CD4-positive, CD25-positive, alpha-beta regulatory T cell (primary cell): ENCODE data around the gene MAD2L1BP. TPM values are rescaled to one million over a fixed set of nuclear protein-coding genes. Genes with fewer than 3 reads are reported as not detected.
"Not testable (repeated sequence)": the region's sequence is repeated elsewhere in the genome, so short reads cannot be mapped to it uniquely, and the experiment has no call there.

Experiments
- ATAC-seq, 2 donors: fragments of 150-1000 bp; cut with Tn5 transposase; one replicate each; pipeline ENCODE4 v1.10.0; 2021; ENCODE audit warnings: low read depth in 2 of 2, moderate number of reproducible peaks in 2 of 2, moderate library complexity in 1 of 2
- DNase-seq, 3 donors: peaks; one replicate each; pipeline versions ENCODE4 v3.0.0 to v3.0.0-alpha.2; 2012 to 2022; ENCODE audit warnings: mixed read lengths in 1 of 3
- H3K27ac ChIP-seq: one replicate; pipeline ENCODE4 v1.7.0; 2013; ENCODE audit warnings: mild to moderate bottlenecking, low read length; ENCODE audit not compliant: insufficient read depth, poor library complexity, severe bottlenecking
- H3K27me3 ChIP-seq: one replicate; pipeline ENCODE4 v1.7.0; 2013; ENCODE audit warnings: low read length; ENCODE audit not compliant: control insufficient read depth, insufficient read depth
- H3K36me3 ChIP-seq: one replicate; pipeline ENCODE4 v1.7.0; 2013; ENCODE audit warnings: mild to moderate bottlenecking, low read length, moderate library complexity; ENCODE audit not compliant: control insufficient read depth, insufficient read depth
- H3K4me1 ChIP-seq: 2 replicates; pipeline ENCODE4 v1.7.0; 2013; ENCODE audit warnings: mild to moderate bottlenecking, low read length; ENCODE audit not compliant: insufficient read depth, control insufficient read depth, poor library complexity, severe bottlenecking
- H3K4me3 ChIP-seq: one replicate; pipeline ENCODE4 v1.7.0; 2013; ENCODE audit warnings: low read depth, mild to moderate bottlenecking, low read length, moderate library complexity
- H3K9me3 ChIP-seq, 2 experiments: 1 replicate in 1 of 2; 2 replicates in 1 of 2; pipeline ENCODE4 v1.7.0; 2013; ENCODE audit warnings: low read length in 2 of 2, mild to moderate bottlenecking in 1 of 2, moderate library complexity in 1 of 2; ENCODE audit not compliant: control insufficient read depth in 2 of 2
- H3K27ac Mint-ChIP-seq, 3 donors: one replicate each; pipeline ENCODE4 v1.8.0; 2020 to 2022; ENCODE audit warnings: mild to moderate bottlenecking in 3 of 3, mixed read lengths in 3 of 3, moderate library complexity in 2 of 3
- H3K27me3 Mint-ChIP-seq: one replicate; pipeline ENCODE4 v1.8.0; 2022; ENCODE audit warnings: mild to moderate bottlenecking, mixed read lengths
- H3K36me3 Mint-ChIP-seq: one replicate; pipeline ENCODE4 v1.8.0; 2020; ENCODE audit warnings: mixed read lengths
- H3K4me1 Mint-ChIP-seq, 4 donors: one replicate each; pipeline ENCODE4 v1.8.0; 2020 to 2022; ENCODE audit warnings: mixed read lengths in 4 of 4, mild to moderate bottlenecking in 1 of 4
- H3K4me3 Mint-ChIP-seq, 4 donors: one replicate each; pipeline ENCODE4 v1.8.0; 2020 to 2022; ENCODE audit warnings: mild to moderate bottlenecking in 4 of 4, mixed read lengths in 4 of 4, moderate library complexity in 3 of 4
- H3K9me3 Mint-ChIP-seq, 7 donors: one replicate each; pipeline ENCODE4 v1.8.0; 2020 to 2022; ENCODE audit warnings: mixed read lengths in 7 of 7, mild to moderate bottlenecking in 3 of 7, moderate library complexity in 2 of 7
- polyA plus RNA-seq, 4 donors: library from polyadenylated mRNA; unstranded; fragments of 300-500 nt; fragmentation: Illumina TruSeq; gene quantifications; one replicate each; pipeline ENCODE4 v1.2.3, GENCODE V29; 2021
- total RNA-seq: library from RNA; stranded (reverse); gene quantifications from one replicate; pipeline ENCODE4 v1.2.3, GENCODE V29; 2022

Gene MAD2L1BP
- 24.8 TPM for total RNA-seq
- polyA plus RNA-seq: 10 to 100 TPM; 28.9 to 38.6 (median 32.1) TPM

DNA sequence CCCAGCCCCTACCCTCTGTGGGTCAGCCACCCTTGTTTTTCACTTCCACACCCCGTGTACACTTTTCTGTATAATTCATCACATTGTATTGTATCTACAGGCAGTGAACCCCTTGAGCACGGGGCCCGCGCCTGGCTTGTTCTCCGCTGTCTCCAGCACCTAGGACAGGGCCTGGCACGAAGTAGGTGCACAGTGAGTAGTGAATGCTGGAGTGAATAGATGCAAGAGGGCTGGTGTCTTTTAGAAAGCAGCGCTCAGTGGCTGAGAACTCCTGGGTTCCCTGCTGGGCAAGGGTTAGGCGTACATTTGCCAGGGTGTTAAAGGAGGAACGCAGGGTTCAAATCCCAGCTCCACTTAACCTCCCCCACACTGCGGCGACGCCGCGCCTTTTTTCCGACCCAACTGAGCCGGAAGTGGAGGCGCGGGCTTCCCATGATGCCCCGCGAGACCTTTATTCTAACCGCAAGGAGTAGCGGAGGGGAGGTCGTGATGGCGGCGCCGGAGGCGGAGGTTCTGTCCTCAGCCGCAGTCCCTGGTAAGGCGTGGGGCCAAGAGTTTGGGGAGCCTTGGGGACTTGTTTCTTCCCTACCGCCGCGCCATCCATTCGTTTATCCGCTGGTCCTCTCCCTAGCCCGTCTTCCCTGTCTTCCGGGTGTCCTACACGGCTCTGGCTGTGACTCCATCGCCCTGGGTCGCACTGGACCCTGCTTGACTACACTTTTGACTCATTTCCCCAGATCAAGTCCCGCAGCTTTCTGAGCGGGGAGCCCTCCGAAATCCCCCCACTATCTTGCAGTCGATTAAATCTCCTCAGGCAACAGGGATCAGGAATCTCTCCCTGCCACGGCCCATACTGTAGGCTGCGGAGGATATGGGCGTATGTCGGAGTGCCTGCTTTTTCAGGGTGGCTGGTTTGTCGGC lies at the start of gene MAD2L1BP:
MAD2L1BP (plus strand) TSS at position 454 of the 921 bp plus-strand sequence; CDS start at position 490, 36 bp downstream.
- Mint-ChIP-seq H3K4me1 (peaks cover 18 to 66% (median 36%) of the 10 kb centered on the region in 4 donors), H3K27me3 (no peaks in the 10 kb centered on the region), H3K36me3 (peaks cover 14% of the 10 kb centered on the region), H3K27ac (peak within 1 kb of the TSS; percentile 93 to 98 (median 97)), H3K9me3 (no peaks in the 10 kb centered on the region), H3K4me3 (peak within 1 kb of the TSS; percentile 98 to 100 (median 98))
- Histone ChIP-seq H3K27me3 (no peaks in the 10 kb centered on the region), H3K4me3 (peak within 1 kb of the TSS; percentile 92), H3K36me3 (peaks cover 18% of the 10 kb centered on the region), H3K4me1 (peaks cover 47% of the 10 kb centered on the region), H3K27ac (peak within 1 kb of the TSS; percentile 78), H3K9me3 (no peaks in the 10 kb centered on the region)
- ATAC-seq: peak; percentile 87 to 88
- DNase-seq: peak; percentile 78 to 91 (median 89)

DNA sequence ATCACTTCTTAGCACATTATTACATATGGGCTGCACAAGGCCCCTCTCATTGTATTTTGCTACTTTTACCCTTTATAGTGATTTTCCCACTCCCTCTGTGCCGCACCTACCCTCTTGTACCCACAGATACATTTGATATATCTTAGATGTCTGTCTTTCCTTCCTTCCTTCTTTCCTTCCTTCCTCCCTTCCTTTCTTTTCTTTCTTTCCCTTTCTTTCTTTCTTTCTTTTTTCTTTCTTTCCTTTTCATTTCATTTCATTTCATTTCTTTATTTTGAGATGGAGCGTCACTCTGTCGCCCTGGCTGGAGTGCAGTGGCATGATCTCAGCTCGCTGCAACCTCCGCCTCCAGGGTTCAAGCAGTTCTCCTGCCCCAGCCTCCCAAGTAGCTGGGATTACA lies 47.4 kb upstream of the MAD2L1BP start:
- Mint-ChIP-seq H3K4me1 (peaks cover 19 to 43% (median 22%) of the 10 kb centered on the region in 4 donors), H3K4me3 (no peak overlapping the region), H3K36me3 (peaks cover 57% of the 10 kb centered on the region)

GRCh38 chr6:43589564-43589963 lies 46.1 kb upstream of the MAD2L1BP start:
- peaks cover 12% of the 10 kb centered on the region for H3K4me1 ChIP-seq
- not testable (repeated sequence) for H3K9me3 Mint-ChIP-seq, H3K4me3 Mint-ChIP-seq, H3K27me3 Mint-ChIP-seq, H3K27ac ChIP-seq, ATAC-seq, H3K4me3 ChIP-seq, H3K9me3 ChIP-seq, H3K27me3 ChIP-seq, DNase-seq, H3K27ac Mint-ChIP-seq
- Mint-ChIP-seq H3K4me1 (peaks cover 12 to 30% (median 14%) of the 10 kb centered on the region in 4 donors), H3K36me3 (peaks cover 43% of the 10 kb centered on the region)
- peaks cover 40% of the 10 kb centered on the region for H3K36me3 ChIP-seq

More for the DNA sequence above, 47.4 kb upstream of the MAD2L1BP start:
- H3K27me3 ChIP-seq: no peaks in the 10 kb centered on the region
- H3K27ac Mint-ChIP-seq: peak overlapping the region in 1 of 3 donors; percentile 95
- H3K4me3 ChIP-seq: no peak overlapping the region
- no peaks in the 10 kb centered on the region for H3K27me3 Mint-ChIP-seq
- ATAC-seq: no peak
- H3K4me1 ChIP-seq: peaks cover 24% of the 10 kb centered on the region
- no peaks in the 10 kb centered on the region for H3K9me3 ChIP-seq
- peaks cover 44% of the 10 kb centered on the region for H3K36me3 ChIP-seq
- H3K9me3 Mint-ChIP-seq: no peaks in the 10 kb centered on the region
- no peak for DNase-seq
- no peak overlapping the region for H3K27ac ChIP-seq

- H3K27ac Mint-ChIP-seq: no peak overlapping the region
- no peak for DNase-seq
- Histone ChIP-seq H3K36me3 (peaks cover 30% of the 10 kb centered on the region), H3K27me3 (no peaks in the 10 kb centered on the region), H3K4me1 (no peaks in the 10 kb centered on the region), H3K27ac (no peak overlapping the region), H3K4me3 (no peak overlapping the region), H3K9me3 (no peaks in the 10 kb centered on the region)
- H3K4me1 Mint-ChIP-seq: peaks cover 0 to 15% (median 7%) of the 10 kb centered on the region in 4 donors
- H3K4me3 Mint-ChIP-seq: no peak overlapping the region
- H3K36me3 Mint-ChIP-seq: peaks cover 25% of the 10 kb centered on the region
- no peaks in the 10 kb centered on the region for H3K27me3 Mint-ChIP-seq
- no peak for ATAC-seq
- no peaks in the 10 kb centered on the region for H3K9me3 Mint-ChIP-seq
Observed at GRCh38 chr6:43593938-43594337, 41.7 kb upstream of the MAD2L1BP start.

GRCh38 chr6:43600595-43600994 lies 35.0 kb upstream of the MAD2L1BP start:
- Mint-ChIP-seq H3K4me3 (no peak overlapping the region), H3K36me3 (peaks cover 39% of the 10 kb centered on the region), H3K9me3 (peaks cover 0 to 2% (median 0%) of the 10 kb centered on the region in 7 donors), H3K4me1 (peaks cover 0 to 9% (median 4%) of the 10 kb centered on the region in 4 donors), H3K27me3 (no peaks in the 10 kb centered on the region), H3K27ac (peak overlapping the region in 1 of 3 donors; percentile 20)
- no peak overlapping the region for H3K4me3 ChIP-seq
- H3K9me3 ChIP-seq: no peaks in the 10 kb centered on the region
- DNase-seq: no peak
- H3K4me1 ChIP-seq: no peaks in the 10 kb centered on the region
- peaks cover 67% of the 10 kb centered on the region for H3K36me3 ChIP-seq
- no peak for ATAC-seq
- H3K27ac ChIP-seq: no peak overlapping the region
- H3K27me3 ChIP-seq: no peaks in the 10 kb centered on the region

- Histone ChIP-seq H3K27ac (no peak overlapping the region), H3K4me3 (no peak overlapping the region), H3K4me1 (no peaks in the 10 kb centered on the region), H3K9me3 (no peaks in the 10 kb centered on the region), H3K27me3 (no peaks in the 10 kb centered on the region), H3K36me3 (peaks cover 60% of the 10 kb centered on the region)
- Mint-ChIP-seq H3K9me3 (peaks cover 0 to 2% (median 0%) of the 10 kb centered on the region in 7 donors), H3K27ac (no peak overlapping the region), H3K4me1 (peaks cover 2 to 14% (median 8%) of the 10 kb centered on the region in 4 donors), H3K4me3 (no peak overlapping the region), H3K27me3 (no peaks in the 10 kb centered on the region), H3K36me3 (peaks cover 35% of the 10 kb centered on the region)
- ATAC-seq: no peak
- no peak for DNase-seq
Observed at GRCh38 chr6:43604174-43604573, 31.5 kb upstream of the MAD2L1BP start.

GRCh38 chr6:43606019-43606418 lies 29.6 kb upstream of the MAD2L1BP start:
- H3K27me3 ChIP-seq: no peaks in the 10 kb centered on the region
- H3K4me1 ChIP-seq: no peaks in the 10 kb centered on the region
- DNase-seq: no peak
- no peak for ATAC-seq
- Mint-ChIP-seq H3K4me3 (no peak overlapping the region), H3K4me1 (peaks cover 2 to 14% (median 9%) of the 10 kb centered on the region in 4 donors), H3K9me3 (no peaks in the 10 kb centered on the region), H3K36me3 (peaks cover 31% of the 10 kb centered on the region), H3K27ac (no peak overlapping the region), H3K27me3 (no peaks in the 10 kb centered on the region)
- H3K36me3 ChIP-seq: peaks cover 60% of the 10 kb centered on the region
- H3K27ac ChIP-seq: no peak overlapping the region
- H3K4me3 ChIP-seq: no peak overlapping the region
- H3K9me3 ChIP-seq: no peaks in the 10 kb centered on the region
